Activated CD8-positive, alpha-beta T cell treated with anti-CD3 and anti-CD28 coated beads for 36 hours (primary cell): ENCODE data around the gene ZNF189. TPM values are rescaled to one million over a fixed set of nuclear protein-coding genes. Genes with fewer than 3 reads are reported as not detected.

Experiments used
- ATAC-seq: fragments of 200-7000 bp; cut with Tn5 transposase; one replicate; pipeline ENCODE4 v1.10.0; 2021; ENCODE audit warnings: mild to moderate bottlenecking, moderate library complexity
- CTCF ChIA-PET: fragments of 350-600 bp; sonication (Branson Sonifier 250); formaldehyde crosslinking; loops from one replicate; lab custom pipeline; 2021; ENCODE audit warnings: antibody characterized with exemption; lab: Charles Lee
- POLR2A ChIA-PET: fragments of 350-600 bp; sonication (Branson Sonifier 250); formaldehyde crosslinking; loops from one replicate; lab custom pipeline; 2021; ENCODE audit warnings: antibody characterized with exemption; lab: Charles Lee
- DNase-seq: peaks from one replicate; pipeline ENCODE4 v3.0.0-alpha.2; 2020
- H3K27ac Mint-ChIP-seq: one replicate; pipeline ENCODE4 v1.8.0; 2021; ENCODE audit warnings: mild to moderate bottlenecking, mixed read lengths
- H3K27me3 Mint-ChIP-seq: one replicate; pipeline ENCODE4 v1.8.0; 2021; ENCODE audit warnings: mixed read lengths
- H3K36me3 Mint-ChIP-seq: one replicate; pipeline ENCODE4 v1.8.0; 2021; ENCODE audit warnings: low read depth, mixed read lengths
- H3K4me1 Mint-ChIP-seq: one replicate; pipeline ENCODE4 v1.8.0; 2021; ENCODE audit warnings: low read depth, mixed read lengths
- H3K4me3 Mint-ChIP-seq: one replicate; pipeline ENCODE4 v1.8.0; 2021; ENCODE audit warnings: mild to moderate bottlenecking, moderate library complexity, mixed read lengths
- H3K9me3 Mint-ChIP-seq: one replicate; pipeline ENCODE4 v1.8.0; 2021; ENCODE audit warnings: mixed read lengths
- intact Hi-C: fragments of 100-400 bp; cut with micrococcal nuclease; formaldehyde crosslinking; loops from one replicate; pipeline ENCODE4 v1.10.0; 2022
- total RNA-seq, 2 experiments: library from RNA; stranded (reverse); gene quantifications; one replicate each; pipeline ENCODE4 v1.2.3, GENCODE V29; 2021
- TF ChIP-seq, protein P1 (sequence below): fragments of 200-600 bp; IDR thresholded peaks from one replicate; pipeline ENCODE4 v1.8.0; 2022; ENCODE audit warnings: antibody characterized with exemption, mild to moderate bottlenecking

Gene ZNF189
- total RNA-seq, 2 experiments from 2014 or later, result 6.7 to 8.3 TPM

DNA sequence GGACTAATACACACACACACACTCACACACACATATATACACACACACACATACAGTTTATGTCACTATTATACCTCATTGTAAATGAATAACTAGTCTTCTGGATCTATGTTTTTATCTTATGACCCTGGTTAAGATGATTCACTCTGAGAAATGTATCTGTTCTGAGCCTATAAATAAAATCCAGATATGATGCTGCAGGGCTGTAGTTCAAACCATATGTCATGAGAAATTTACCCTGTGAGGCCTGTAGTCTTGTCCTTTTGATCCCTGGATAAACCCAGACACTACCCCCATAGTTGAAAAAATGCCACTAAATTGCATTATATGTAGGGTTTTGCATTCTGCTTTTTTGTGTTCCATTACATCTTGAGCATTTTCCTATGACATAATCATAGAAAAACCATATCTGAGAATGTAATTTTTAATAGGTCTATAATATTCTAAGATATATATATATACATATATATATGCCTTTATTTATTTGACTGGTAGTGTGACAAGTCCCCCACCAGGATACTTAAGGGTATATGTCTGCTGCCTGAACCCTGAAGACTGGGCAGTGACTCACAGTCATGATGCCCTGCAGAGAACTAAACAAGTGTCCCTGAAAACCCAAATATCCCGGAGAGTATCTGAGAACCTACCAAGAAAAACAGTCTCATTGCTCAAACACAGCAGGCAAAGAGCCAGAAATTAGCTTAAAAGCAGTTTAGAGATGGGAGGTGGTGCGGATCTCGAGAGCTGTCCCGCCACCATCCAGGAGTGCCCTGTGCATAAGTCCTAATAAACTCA is 55.3 kb downstream of the ZNF189 start:
- Mint-ChIP-seq H3K4me1 (no peaks in the 10 kb centered on the region), H3K9me3 (peaks cover 3% of the 10 kb centered on the region), H3K4me3 (no peak overlapping the region), H3K27ac (no peak overlapping the region), H3K36me3 (no peaks in the 10 kb centered on the region), H3K27me3 (peaks cover 19% of the 10 kb centered on the region)
- DNase-seq (no peak), ATAC-seq (no peak)
- CTCF ChIA-PET, result no interaction called here
- intact Hi-C loops, result no loop called here
- TF ChIP-seq, protein P1, sequence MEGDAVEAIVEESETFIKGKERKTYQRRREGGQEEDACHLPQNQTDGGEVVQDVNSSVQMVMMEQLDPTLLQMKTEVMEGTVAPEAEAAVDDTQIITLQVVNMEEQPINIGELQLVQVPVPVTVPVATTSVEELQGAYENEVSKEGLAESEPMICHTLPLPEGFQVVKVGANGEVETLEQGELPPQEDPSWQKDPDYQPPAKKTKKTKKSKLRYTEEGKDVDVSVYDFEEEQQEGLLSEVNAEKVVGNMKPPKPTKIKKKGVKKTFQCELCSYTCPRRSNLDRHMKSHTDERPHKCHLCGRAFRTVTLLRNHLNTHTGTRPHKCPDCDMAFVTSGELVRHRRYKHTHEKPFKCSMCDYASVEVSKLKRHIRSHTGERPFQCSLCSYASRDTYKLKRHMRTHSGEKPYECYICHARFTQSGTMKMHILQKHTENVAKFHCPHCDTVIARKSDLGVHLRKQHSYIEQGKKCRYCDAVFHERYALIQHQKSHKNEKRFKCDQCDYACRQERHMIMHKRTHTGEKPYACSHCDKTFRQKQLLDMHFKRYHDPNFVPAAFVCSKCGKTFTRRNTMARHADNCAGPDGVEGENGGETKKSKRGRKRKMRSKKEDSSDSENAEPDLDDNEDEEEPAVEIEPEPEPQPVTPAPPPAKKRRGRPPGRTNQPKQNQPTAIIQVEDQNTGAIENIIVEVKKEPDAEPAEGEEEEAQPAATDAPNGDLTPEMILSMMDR, result no peak
- POLR2A ChIA-PET, result no interaction called here

DNA sequence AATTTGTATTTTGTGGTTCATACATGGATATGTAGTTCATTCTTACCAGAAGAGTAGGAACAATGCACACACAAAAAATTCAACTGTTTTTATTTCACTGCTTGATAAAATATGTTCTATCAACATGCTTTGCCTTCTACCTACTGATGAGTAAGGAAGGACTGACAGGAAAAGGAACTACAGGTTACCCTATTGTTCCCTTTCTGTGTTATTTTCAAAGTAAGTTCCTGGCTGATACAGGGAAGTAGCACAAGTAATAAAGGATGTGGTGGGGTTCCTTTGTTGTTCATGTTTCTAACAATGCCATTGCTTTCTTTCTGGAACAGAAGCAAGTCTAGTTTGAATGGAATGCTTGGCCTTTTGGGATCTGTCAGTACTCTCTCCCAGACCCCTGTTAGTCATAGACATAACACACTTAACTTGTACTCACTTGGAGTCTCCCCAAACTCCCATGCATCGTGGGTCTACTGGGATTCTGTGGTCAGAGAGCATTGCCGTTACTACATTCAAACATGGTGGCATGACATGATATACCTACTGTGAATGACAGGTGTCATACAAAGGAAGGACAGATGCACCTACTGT is 57.1 kb downstream of the ZNF189 start:
- H3K27ac Mint-ChIP-seq, result no peak overlapping the region
- H3K4me1 Mint-ChIP-seq, result no peaks in the 10 kb centered on the region
- TF ChIP-seq, protein P1, result no peak
- H3K4me3 Mint-ChIP-seq, result no peak overlapping the region
- intact Hi-C loops, result no loop called here
- CTCF ChIA-PET, result interaction anchor here (1.3 kb wide), 1 partner anchor 76 kb away, joined by 3 read pairs; no protein-coding TSS in a partner anchor
- no peak for DNase-seq
- POLR2A ChIA-PET, result no interaction called here
- ATAC-seq, result no peak
- no peaks in the 10 kb centered on the region for H3K36me3 Mint-ChIP-seq
- H3K9me3 Mint-ChIP-seq, result peaks cover 3% of the 10 kb centered on the region
- H3K27me3 Mint-ChIP-seq, result peaks cover 12% of the 10 kb centered on the region

DNA sequence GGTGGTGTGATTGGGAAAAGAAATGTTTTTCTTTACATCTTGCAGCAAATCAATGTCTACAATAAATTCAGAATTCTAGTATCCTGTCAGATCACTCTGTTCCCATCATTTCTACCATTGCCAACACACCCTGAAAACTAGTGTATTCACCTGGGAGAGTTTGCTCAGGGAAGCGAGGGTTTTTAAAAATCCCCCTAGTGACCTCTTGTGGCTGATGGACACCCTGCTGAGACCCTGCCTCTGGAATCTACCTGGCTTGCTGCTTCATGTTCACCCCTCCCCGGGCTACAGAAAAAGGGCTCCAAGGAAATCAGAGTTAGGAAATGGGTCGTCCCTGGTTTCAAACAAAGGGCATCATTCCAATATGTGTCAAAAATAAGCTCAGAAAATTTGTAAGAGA is 58.4 kb downstream of the ZNF189 start:
- H3K9me3 Mint-ChIP-seq, result peaks cover 1% of the 10 kb centered on the region
- H3K36me3 Mint-ChIP-seq, result no peaks in the 10 kb centered on the region
- ATAC-seq (no peak), DNase-seq (no peak)
- intact Hi-C loops, result no loop called here
- ChIA-PET CTCF (interaction anchor here (1.0 to 1.3 kb wide), 2 partner anchors 73 to 74 kb away, joined by 3 read pairs; no protein-coding TSS in a partner anchor), POLR2A (no interaction called here)
- peaks cover 6% of the 10 kb centered on the region for H3K27me3 Mint-ChIP-seq
- H3K4me3 Mint-ChIP-seq, result no peak overlapping the region
- TF ChIP-seq, protein P1, result no peak
- H3K27ac Mint-ChIP-seq, result no peak overlapping the region
- no peaks in the 10 kb centered on the region for H3K4me1 Mint-ChIP-seq

DNA sequence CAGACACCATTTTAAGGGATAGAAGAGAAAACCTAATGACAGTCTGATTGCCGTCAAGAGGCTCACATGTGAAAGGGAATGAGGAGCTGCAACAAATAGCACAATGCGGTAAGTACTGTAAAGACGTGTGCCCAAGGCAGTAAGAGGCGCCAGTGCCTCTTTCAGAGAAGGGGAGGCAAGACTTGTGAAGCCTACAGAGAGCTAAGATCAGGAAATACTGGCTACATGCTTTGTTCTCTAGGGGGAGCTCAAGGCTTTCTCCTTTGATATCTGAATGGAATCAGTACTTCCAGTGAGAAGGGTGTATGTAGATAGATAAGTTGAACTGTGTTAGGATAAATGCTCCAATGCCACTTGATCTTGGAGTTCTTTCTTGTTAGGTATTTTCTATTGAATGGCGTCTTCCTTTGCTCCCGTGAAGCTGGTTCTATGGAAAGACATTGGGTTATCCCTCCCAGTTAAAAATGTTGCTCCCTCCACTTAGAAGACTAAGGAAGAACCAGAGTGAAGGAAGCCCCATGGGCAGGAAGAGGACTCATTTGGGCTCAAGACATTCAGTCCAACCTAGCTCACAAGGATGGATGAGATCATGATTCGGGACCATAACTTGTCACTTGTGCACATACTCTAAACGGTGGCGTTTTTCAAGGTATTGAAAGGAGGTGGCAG is 60.4 kb downstream of the ZNF189 start:
- H3K4me3 Mint-ChIP-seq, result no peak overlapping the region
- intact Hi-C loops, result loop anchor here (1.0 kb wide), 1 partner anchor 71 kb away; no protein-coding TSS in a partner anchor
- no peak overlapping the region for H3K27ac Mint-ChIP-seq
- H3K9me3 Mint-ChIP-seq, result no peaks in the 10 kb centered on the region
- CTCF ChIA-PET, result interaction anchor here (0.8 to 5.0 kb wide), 20 partner anchors 8 to 104 kb away, joined by 3 to 49 read pairs (median 5); partner anchors contain the start of genes MRPL50, RNF20 and ZNF189
- no peaks in the 10 kb centered on the region for H3K4me1 Mint-ChIP-seq
- peaks cover 14% of the 10 kb centered on the region for H3K27me3 Mint-ChIP-seq
- ATAC-seq (peak; percentile 87), DNase-seq (peak; percentile 20)
- TF ChIP-seq, protein P1, result peak; percentile 62
- POLR2A ChIA-PET, result interaction anchor here (0.9 kb wide), 1 partner anchor 9 kb away, joined by 4 read pairs; no protein-coding TSS in a partner anchor
- H3K36me3 Mint-ChIP-seq, result no peaks in the 10 kb centered on the region

Other genes with a start within 250 kb of the ZNF189 start
- not detected for gene BAAT, start 13.8 kb upstream of the ZNF189 start, total RNA-seq
- gene MRPL50, start 233 bp upstream of the ZNF189 start, total RNA-seq, result 10 to 100 TPM; 16.3 to 16.7 TPM
- gene ALDOB, start 36.9 kb downstream of the ZNF189 start, total RNA-seq, result not detected
- 10 to 100 TPM; 30.6 to 39.1 TPM for gene RNF20, start 135.0 kb downstream of the ZNF189 start, total RNA-seq
- gene PPP3R2, start 196.1 kb downstream of the ZNF189 start, total RNA-seq, result not detected